ENCODE data around the gene PNPLA5.

DNA sequence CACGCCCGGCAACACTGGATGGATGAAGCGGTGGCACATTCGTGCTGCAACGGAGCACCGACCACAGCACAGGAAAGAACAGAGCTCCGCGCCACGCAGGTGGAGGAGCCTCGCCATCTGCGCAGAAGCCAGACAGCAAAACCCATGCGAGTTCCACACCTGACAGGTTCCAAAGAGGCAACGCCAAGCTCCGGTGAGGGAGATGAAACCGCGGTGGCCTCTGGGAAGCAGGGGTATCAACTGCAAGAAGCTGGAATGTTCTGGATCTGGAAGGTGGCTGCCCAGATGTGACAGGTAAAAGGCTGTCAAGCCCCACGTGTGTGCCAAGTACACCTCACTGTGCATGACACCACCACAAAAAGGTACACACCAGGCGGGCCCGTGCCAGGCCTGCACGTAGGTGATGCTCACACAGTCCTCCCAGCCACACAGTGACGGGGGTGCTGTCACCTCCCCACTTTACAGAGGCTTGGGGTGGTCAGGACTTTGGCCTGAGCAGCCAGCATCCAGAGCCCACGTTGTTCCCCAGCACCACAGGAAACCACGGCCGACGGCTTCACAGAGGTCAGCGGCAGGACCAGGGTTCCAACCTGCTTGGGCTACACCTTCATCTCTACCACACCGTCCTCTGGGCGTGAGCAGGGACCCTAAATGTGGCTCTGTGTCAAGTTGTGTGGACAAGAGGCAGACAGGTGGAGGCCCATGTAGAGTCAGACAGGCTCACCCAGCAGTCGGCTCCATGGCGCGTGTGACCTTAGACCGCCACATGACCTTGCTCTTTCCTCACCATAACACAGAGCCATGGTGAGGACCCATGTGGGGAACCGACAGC is 60.0 kb downstream of the PNPLA5 start:
- no peak for TF ChIP-seq SUZ12 (IDR thresholded peaks at IDR 0.05)
- TF ChIP-seq FOXM1 (IDR thresholded peaks at IDR 0.05; ENCODE audit: borderline replicate concordance): no peak
- no peak for TF ChIP-seq TARDBP (IDR thresholded peaks at IDR 0.05)
- no peak for TF ChIP-seq SP1 (IDR thresholded peaks at IDR 0.05)
- TF ChIP-seq FOXA1 (IDR thresholded peaks at IDR 0.05): no peak
- no peak for TF ChIP-seq NFRKB (IDR thresholded peaks at IDR 0.05)
- no peak for TF ChIP-seq BHLHE40 (IDR thresholded peaks at IDR 0.05; ENCODE audit: borderline replicate concordance)
- TF ChIP-seq ZNF384 (IDR thresholded peaks at IDR 0.05): no peak
- TF ChIP-seq CTBP1 (IDR thresholded peaks at IDR 0.05; ENCODE audit: borderline replicate concordance): no peak
